Measurements from ENCODE around the gene TMIE. TPM values are rescaled to one million over a fixed set of nuclear protein-coding genes. Genes with fewer than 3 reads are reported as not detected.

TMIE gene
- total and polyA plus RNA-seq, 9 of the 15 experiments (the other 6 are each of a cell fraction or from before 2014, with no cell fraction given), result not detected

DNA sequence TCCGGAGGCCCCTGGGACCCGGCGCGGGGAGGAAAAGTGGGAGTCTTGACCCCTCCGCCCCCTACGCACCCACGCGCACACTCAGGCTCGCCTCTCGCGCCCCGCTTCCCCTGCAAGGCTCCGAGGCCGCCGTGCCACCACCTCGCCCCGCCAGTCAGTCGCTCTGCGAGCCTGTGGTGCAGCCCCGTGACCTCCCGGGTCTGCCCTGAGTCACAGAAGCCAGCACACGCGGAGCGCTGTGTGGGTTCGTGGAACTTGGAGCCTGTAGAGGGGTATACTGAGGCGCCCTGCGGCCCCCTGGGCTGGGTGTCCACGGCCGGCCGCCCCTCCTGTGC lies 7.3 kb upstream of the TMIE start (continued):
- TF ChIP-seq ATF6 (CRISPR knock-in tag; IDR thresholded peaks at IDR 0.05) (no peak), NRF1 (conservative IDR thresholded peaks at IDR 0.05 in 1 of 2, IDR thresholded peaks at IDR 0.05 in 1 of 2) (peak; percentile 75 to 79), ZNF282 (CRISPR knock-in tag; IDR thresholded peaks at IDR 0.05) (no peak), ZBTB7A (IDR thresholded peaks at IDR 0.05; ENCODE audit: borderline replicate concordance, control insufficient read depth, low read depth, low read length) (no peak), ESRRA (IDR thresholded peaks at IDR 0.05; ENCODE audit: borderline replicate concordance, low read depth) (no peak), KLF6 (CRISPR knock-in tag; IDR thresholded peaks at IDR 0.05; ENCODE audit: borderline replicate concordance) (no peak)

DNA sequence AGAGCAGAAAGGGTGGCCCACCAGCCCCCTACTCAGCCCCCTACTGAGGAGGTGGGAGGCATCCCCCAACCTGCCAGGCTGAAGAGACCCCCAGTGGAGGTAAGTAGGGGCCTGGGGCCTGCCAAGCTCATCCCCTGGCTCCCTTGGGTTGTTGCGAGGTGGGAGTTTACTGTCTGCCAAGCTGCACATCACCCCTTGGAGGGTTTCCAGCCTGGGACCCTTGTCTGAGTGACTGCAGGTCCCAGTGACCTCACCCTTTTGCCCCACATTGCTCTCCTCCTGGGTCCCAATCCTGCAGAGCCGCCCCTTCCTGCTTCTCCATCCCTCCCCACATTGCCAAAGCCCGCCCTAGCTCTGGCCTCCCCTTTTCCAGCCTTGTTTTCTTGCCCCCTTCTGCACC lies 6.7 kb upstream of the TMIE start:
- intact Hi-C loops (cut with micrococcal nuclease) (no loop called here), in situ Hi-C loops (cut with MboI) (no loop called here)
- Histone ChIP-seq H3K9ac (ENCODE audit: insufficient read depth in 1 of 2, low read depth in 2 of 2, low read length in 2 of 2) (no peak overlapping the region), H2AFZ (ENCODE audit: low read depth, low read length) (no peak overlapping the region), H3K4me3 (no peak overlapping the region), H3K27me3 (ENCODE audit: control insufficient read depth in 2 of 2, insufficient read depth in 2 of 2, low read length in 2 of 2) (peaks cover 9 to 36% of the 10 kb centered on the region in 2 experiments), H3K27ac (ENCODE audit: extremely low read depth, low read depth, low read length) (no peak overlapping the region), H3K9me3 (replicated peaks; ENCODE audit: control insufficient read depth, insufficient read depth, low read depth, low read length) (no peaks in the 10 kb centered on the region), H3K36me3 (ENCODE audit: control insufficient read depth, insufficient read depth, low read length) (no peaks in the 10 kb centered on the region), H4K20me1 (replicated peaks; ENCODE audit: control insufficient read depth, insufficient read depth, low read length) (peaks cover 3% of the 10 kb centered on the region), H3K4me1 (replicated peaks in 1 of 2; ENCODE audit: control insufficient read depth in 2 of 2, insufficient read depth in 2 of 2, low read length in 2 of 2) (peaks cover 0 to 27% of the 10 kb centered on the region in 2 experiments; a peak in 2 of 5 replicates), H3K4me2 (ENCODE audit: insufficient read depth, low read length) (no peak overlapping the region), H3K9me1 (ENCODE audit: control insufficient read depth, insufficient read depth, low read length) (no peaks in the 10 kb centered on the region), H3K79me2 (ENCODE audit: control insufficient read depth, insufficient read depth, low read length) (no peaks in the 10 kb centered on the region)
- WGBS (ENCODE audit: insufficient coverage, low coverage, missing lambda C conversion rate), result 74% methylated on average over 3 of the region's 3 CpGs
- FAIRE-seq, result no peak
- no peak for ATAC-seq
- ChIA-PET CTCF (ENCODE audit: low intra/inter-chr PET ratio) (no interaction called here), POLR2A (interaction anchor here (0.6 kb wide), 1 partner anchor 87 kb away, joined by 3 read pairs; no protein-coding TSS in a partner anchor)
- BruUV-seq (replicated peaks), result no TSS peak
- no peak for DNase-seq (ENCODE audit: extremely low read depth in 1 of 4, low spot score in 3 of 4)
- TF ChIP-seq RBM25 (IDR thresholded peaks at IDR 0.05; ENCODE audit: low read depth, low read length, severe bottlenecking), result no peak
- TF ChIP-seq ZNF778 (CRISPR knock-in tag; IDR thresholded peaks at IDR 0.05), result no peak
- TF ChIP-seq STAG1 (CRISPR knock-in tag; IDR thresholded peaks at IDR 0.05; ENCODE audit: borderline replicate concordance), result 0 out of 2 replicates have a peak, but pooled peaks have one; percentile 10

Measured in K562 (cell line).